Spleen (tissue), 7 donors: ENCODE measurements around the gene DAPK2.

Experiments used
- POLR2A ChIP-seq, 3 donors: fragments of 450-650 bp; IDR thresholded peaks; one replicate each; pipeline ENCODE4 v1.5.1; 2017; ENCODE audit warnings: antibody characterized with exemption in 3 of 3, mild to moderate bottlenecking in 1 of 3
- TF ChIP-seq, protein P1 (sequence below), 11 experiments: fragments of 200-600 bp in 7 of 11; fragments of 450-650 bp in 4 of 11; sonication (generic) in 4 of 11; IDR thresholded peaks in 8 of 11; conservative IDR thresholded peaks in 3 of 11; 1 replicate in 7 of 11; 2 replicates in 4 of 11; pipeline versions ENCODE4 v1.4.0 to v1.8.0; 2016 to 2021; ENCODE audit warnings: antibody characterized with exemption in 11 of 11, inconsistent platforms in 4 of 11, mild to moderate bottlenecking in 1 of 11
- donor health status: DM: no; HTN: no; CAD: no; lungs with moderate emphysema.
- donor health status: DM: no; HTN: no; CAD: no.
- donor health status: DM: no; HTN: no; CAD: no.

- no peak for TF ChIP-seq POLR2A (IDR thresholded peaks at IDR 0.05)
- TF ChIP-seq, protein P1, sequence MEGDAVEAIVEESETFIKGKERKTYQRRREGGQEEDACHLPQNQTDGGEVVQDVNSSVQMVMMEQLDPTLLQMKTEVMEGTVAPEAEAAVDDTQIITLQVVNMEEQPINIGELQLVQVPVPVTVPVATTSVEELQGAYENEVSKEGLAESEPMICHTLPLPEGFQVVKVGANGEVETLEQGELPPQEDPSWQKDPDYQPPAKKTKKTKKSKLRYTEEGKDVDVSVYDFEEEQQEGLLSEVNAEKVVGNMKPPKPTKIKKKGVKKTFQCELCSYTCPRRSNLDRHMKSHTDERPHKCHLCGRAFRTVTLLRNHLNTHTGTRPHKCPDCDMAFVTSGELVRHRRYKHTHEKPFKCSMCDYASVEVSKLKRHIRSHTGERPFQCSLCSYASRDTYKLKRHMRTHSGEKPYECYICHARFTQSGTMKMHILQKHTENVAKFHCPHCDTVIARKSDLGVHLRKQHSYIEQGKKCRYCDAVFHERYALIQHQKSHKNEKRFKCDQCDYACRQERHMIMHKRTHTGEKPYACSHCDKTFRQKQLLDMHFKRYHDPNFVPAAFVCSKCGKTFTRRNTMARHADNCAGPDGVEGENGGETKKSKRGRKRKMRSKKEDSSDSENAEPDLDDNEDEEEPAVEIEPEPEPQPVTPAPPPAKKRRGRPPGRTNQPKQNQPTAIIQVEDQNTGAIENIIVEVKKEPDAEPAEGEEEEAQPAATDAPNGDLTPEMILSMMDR (IDR thresholded peaks at IDR 0.05 in 8 of 11, conservative IDR thresholded peaks at IDR 0.05 in 3 of 11), result no peak
Measured at GRCh38 chr15:64070965-64071851, 24.9 kb upstream of the DAPK2 start.
